Limb (tissue), 2 donors: Measurements from ENCODE around the gene ADORA1.

Experiments used
- DNase-seq, 2 donors: peaks; one replicate each; pipeline ENCODE4 v3.0.0-alpha.2; 2016; ENCODE audit errors: extremely low spot score in 2 of 2

ADORA1 gene

DNA sequence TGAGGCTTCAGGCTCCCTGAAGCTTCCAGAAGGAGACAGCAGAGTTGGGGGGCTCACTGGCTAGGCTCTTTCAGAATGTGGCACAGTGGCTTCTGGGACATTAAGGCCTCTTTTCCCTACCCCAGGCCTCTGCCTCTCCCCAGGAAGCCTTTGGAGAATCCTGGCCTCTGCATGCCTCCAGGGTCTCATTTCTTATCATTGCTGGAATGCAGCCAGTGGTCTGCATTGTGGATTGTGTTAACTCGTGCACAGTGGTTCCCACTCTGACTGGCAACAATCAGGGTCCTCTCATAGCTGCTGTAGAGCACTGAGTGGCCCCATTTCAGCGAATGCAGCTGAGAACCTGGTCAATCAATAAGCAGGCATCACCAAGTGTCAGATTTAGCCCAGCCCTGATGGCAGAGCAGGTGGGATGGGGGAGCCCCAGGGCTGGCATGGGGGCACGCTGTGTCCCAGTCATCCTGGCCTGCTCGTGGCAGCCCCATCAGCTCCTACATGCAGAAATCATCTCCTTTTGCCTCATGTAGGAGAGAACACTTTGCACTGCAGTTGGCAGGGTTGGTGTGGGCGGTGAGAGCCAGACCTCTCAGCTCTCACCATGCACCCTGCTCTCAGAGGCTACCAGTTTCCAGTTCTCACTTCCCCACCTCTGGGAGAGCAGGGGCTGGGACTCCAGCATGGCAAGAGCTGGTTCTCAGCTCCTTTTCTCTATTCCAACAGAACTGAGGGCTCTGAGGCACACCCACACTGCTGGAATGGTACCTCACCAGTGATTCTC, 13.4 kb downstream of the ADORA1 start:
- no peak for DNase-seq

DNA sequence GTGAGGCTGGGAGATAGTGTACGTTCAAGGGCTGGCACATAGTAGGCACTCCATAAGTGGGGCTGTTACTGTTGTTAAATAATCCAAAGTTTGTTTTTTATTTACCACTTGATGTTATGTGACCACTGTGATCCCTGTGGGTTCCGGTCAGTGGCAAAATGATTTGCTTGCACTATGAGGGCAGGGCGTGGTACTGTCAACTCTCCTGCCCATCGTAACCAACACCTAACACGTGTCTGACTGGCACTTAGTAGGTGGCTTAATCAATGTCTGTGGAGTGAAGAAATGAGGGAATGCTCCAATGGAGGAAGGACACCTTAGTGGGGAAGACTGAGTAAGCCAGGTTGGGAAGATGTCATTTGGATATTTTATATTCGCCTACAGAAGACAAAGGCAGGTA, 14.6 kb downstream of the ADORA1 start:
- no peak for DNase-seq

DNA sequence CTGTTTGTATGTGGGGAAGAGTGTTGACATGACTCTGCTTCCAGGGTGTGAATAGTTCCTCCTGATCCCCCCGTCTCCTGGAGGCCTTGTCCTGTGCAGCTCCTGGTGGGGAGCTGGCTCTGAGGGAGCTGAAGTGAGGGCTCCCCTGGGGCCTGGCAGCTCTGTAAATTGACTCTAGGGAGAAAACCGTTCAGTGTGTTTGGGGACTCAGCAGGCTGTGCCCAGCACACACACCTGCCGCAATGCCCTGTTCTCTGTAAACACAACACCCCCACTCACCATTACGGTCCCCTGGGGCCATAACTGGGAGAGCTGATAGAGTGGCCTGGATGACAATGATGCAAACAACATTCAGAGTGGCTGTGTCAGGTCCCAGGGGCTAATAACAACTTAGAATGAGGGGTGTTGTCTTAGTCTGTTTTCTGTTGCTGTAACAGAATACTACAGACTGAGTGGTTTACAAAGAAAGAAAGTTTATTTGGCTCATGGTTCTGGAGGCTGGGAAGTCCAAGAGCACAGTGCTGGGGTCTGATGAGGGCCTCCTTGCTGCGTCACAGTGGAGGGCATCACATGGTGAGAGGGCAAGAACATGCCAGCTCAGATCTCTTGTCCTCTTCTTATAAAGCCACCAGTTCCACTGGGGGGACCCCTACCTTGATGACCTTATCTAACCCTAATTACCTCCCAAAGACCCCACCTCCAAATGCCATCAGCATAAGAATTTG, 15.3 kb downstream of the ADORA1 start:
- no peak for DNase-seq

DNA sequence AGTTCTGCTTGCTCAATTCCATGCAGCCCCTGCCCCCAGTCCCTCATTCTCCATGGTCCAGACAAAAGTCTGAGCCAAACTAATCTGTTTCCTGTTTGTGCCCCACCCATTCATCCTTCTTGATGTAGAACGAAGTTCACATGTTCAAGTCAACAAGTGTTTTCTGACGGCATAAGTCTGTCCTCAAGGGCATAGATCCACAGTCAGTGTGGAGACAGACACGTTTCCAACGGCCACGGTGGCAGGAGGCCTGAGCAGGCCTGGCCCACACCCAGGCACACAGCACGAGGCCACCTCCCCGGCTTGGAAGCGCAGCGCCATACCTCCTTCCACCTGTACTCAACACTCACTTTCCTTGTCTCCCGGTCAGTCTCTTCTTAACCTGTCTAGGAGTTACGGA, 16.1 kb downstream of the ADORA1 start:
- DNase-seq = no peak

DNA sequence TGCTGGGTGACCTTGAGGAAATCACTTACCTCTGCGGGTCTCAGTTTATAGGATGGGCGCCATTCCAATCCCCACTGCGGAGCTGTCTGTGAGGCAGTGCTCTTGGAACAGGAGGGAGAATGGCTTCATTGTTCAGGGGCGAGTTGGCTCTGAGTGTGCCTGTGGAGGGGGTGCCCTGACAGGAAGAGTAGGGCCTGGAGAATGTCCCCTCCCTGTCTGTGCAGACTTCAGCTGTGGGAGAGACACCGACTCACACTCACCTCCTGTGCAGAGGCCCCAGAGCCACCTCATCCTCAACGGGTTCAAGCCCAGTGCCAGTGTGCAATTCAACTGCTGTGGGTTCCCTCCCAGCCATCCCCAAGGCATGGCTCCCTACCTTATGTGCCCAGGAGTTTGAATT, 17.1 kb downstream of the ADORA1 start:
- DNase-seq = no peak

DNA sequence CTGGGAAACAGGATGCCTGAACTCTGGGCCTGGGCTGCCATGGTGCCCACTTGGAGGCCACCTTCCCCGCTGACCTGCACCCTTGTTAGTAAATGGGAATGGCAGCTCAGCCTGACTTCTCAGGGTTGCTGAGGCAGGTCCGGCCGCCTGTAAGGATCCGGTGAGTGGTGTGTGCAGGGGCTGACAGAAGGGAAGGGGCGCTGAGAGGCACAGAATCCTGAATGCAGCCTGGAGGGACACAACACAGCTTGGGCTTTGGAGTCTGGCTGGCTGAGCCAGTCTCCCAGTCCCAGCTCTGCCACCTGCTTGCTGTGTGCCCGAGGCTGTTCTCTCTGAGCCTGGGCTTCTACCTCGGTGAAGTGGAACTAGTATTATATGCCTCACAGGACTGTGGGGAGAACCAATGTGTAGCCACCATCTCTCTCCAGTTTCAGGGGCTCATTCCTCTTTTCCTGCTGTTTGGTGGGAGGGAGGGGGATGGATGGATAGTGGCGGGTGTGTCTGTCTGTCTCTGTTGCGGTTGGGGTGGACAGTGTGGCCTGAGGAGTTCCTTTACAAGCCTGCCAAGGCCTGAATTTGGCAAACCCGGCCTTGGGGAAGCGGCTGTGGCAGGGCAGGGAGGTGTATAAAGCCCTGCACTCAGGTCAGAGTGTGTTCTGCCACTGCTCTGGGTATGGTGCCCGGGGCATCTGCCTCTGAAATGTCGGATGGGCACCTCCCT, 18.0 kb downstream of the ADORA1 start:
- DNase-seq = no peak

DNA sequence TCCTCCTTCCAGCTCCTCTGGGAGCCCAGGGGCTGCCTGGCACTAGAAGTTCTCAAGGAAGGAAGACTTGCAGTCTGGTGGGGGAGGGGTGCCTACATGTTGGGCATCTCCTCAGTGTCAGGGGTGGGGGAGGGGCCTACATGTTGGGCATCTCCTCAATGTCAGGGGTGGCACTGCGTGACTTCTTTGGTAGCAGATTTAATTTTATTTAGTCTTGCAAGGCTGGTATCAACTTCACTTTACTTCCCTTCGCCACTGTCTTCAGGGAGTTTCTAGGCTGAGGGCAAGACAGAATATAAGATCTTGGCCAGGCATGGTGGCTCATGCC, 18.5 kb downstream of the ADORA1 start:
- no peak for DNase-seq

DNA sequence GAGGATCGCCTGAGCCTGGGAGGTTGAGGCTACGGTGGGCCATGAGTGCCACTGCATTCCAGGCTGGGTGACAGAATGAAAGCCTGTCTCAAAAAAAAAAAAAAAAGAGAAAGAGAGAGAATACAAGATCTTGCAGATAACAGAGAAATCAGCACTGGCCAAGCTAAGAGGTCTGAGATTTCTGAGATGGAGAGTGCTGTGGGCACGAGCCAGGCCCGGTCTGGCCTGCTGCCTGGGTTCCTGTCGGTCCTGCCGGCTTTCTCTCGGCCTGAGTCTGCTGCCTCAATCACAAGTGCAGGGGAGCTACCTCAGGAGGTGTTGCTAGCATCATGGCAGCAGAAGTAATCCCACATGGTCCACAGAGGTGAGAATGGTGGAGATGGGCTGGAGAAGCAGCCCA, 19.0 kb downstream of the ADORA1 start:
- DNase-seq = no peak

DNA sequence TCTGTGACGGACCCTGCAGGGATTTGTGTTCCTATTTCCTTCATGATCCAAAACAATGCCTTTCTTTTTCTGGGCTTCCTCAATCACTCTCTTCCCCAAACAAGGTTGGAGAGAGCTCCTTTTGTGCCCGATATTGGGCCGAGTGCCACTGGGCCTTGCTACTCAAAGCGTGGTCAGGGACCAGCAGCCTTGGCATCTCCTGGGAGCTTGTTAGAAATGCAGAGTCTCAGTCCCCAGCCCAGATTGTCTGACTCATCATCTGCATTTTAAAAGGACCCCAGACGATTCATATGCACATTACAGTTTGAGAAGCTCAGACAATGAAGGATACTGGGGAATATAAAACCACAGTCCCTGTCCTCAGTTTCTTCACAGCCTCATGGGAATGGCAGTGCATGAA, 19.9 kb downstream of the ADORA1 start:
- no peak for DNase-seq

DNA sequence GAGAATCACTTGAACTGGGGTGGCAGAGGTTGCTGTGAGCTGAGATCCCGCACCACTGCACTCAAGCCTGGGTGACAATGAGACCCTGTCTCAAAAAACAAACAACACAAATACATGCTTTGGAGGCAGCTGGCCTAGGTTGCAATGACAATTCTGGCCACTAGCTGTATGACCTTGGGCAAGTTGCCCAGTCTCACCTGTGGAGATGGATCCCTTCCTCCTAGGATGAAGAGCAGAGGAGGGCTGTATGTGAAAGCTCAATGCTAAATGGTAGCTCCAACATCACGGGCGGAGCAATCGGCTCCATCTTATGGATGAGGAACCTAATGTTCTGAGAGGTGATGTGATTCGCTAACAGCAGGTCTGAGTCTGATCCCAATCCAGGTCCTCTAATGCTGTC, 20.6 kb downstream of the ADORA1 start:
- DNase-seq = no peak

DNA sequence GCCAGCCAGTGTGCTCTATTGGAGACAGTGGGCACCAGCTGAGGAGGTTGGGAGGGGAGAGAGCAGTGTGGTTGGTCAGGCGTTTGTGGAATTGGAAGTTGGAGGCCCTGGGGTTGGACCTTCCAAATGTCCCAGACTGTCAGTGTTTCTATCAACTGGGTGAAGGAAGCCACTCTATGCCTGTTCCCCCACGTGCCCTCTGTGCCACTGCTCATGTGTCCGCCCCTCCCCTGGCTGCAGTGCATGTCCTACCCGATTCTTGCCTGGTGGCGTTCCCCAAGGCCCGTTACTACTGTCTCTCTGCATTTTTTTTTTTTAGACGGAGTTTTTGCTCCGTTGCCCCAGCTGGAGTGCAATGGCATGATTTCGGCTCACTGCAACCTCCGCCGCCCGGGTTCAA, 21.1 kb downstream of the ADORA1 start:
- DNase-seq = no peak

DNA sequence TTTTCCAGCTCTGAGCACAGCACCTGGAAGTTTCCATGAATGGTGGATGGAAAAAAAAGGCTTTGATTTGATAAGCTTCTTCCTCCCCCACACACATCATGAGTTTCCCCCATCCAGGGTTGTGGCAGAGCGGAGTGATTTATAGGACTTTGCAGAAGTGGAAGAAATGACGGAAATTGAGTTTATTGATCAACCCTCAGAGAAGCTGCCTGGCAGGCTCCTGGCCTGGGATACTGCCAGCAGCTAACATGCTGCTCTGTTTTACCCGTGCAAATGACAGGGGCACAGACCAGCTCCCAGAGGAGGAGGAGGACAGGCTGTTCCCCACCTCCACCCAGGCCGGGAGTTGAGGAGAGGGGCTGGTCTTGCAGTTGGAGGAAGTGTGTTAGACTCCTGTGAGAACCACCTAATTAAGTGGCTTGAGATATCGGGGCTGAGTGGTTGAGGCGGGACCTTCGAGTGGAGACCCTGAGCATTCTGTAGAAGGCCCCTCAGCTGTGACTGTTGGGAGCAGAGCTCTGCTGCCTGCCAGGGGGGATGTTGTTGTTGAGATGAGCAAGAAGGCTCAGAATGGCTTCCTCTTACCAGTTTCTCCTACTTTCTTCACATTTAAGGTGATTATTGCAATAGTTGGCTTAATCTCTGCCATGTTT, 21.8 kb downstream of the ADORA1 start:
- DNase-seq = no peak

DNA sequence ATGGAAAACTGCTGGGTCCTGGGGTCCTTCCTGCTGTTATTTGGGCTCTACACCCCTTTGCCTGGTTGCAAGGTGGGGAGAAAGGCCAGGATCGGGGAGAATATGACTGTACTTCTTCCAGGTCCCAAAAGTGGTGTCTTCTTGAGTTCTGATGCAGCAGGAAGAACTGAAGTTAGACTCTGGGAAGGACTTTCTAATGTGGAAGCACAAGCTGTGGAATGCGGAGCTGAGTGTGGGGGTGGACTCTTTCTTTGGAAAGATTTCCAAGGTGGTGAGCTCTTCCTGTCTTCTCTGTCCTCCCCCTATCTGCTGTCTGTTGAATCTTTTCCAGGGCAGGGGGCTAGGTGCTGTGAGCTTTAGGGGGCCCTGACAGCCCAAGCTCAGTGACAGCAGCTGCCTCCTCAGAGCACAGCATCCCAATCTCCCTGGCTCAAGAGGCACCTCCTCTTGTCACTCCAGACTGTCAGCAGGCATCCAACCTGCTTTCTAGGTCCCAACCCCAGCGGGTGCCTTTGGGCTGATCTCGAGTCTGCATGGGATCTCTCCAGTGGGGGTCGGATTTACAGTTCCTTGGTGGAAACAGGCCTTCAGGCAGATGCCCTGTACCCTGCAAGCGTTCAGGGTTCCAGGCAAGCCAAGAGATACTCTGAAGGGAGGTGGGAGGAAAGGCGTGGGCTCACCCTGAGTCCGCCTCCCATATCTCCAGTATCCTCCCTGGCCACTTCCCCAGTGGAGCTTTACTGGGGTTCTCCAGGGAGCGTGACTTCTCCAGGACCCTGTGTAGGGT, 23.2 kb downstream of the ADORA1 start:
- DNase-seq = no peak

DNA sequence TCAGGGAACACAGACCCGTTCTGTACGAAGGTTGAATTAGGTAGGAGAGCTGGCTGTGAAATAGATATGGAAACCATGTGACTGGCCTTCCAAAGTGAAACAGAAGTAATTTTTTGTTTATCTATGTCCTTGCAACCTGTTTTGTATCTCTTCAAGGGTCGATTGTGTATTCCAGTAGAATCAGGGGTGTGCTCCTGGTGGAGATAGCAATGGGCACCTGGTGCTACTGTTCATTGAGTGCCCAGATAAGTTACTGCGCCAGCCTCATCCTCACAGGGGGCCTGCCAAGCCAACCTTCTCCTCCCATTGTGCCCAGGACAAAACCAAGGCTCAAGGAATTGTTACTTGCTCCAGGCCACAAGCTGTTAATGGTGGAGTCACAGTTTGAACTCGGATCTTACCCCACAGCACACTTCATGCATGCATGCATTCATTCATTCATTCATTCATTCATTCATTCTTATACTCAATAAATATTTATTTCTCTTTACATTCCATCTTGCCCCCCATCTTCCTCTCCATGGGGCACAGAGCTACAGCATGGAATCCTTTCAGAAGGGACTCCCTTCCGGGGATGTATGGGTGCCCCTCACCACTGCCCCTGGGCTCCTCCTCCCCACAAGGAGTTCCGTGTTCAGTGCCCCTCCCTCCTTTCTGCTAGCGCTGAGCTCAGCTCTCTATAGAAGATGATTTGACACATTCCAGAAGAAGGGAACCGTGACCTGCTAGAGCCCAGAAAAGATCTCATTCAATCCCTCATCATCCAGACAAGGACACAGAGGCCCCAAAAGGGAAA, 24.0 kb downstream of the ADORA1 start:
- DNase-seq = no peak

DNA sequence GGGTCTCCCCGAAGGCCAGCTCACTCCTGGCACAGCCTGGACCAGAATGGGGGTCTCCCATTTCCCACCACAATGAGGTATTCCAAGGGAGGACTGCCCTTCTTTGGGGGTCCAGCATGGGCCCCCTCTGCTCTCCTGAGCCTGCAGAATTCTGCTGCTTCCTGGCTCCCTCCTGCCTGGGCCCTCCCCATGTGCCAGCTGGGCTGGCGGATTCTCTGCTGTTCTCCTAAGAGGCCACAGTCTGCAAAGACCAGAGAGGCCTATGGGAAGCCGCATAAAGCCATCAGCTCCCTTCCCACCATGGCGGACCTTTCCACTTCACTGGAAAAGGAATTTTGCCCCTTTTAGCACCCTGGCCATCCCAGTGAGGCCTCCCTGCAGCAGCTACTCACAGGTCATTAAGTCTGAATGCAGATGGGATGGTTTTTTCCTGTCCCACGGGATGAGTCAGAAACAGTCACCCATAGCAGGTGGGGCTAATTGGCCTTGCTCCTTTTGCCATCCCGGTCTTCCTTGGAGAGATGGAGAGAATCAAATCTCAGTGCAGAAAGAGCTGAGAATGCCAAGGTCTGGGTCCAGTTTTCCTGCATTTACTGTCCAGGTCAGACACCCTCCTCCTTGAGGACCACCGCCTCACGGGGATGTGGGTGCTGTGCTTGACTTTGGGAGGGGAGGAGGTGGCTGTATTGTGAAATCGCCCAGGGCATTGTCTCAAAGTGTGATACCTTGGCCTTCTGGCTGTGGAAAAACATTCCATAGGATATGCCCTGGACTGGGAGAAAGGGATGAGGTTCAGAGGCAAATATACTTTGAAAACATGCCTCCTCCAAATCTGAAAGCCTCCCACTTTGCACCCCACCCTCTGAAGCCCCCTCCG, 24.9 kb downstream of the ADORA1 start:
- no peak for DNase-seq

DNA sequence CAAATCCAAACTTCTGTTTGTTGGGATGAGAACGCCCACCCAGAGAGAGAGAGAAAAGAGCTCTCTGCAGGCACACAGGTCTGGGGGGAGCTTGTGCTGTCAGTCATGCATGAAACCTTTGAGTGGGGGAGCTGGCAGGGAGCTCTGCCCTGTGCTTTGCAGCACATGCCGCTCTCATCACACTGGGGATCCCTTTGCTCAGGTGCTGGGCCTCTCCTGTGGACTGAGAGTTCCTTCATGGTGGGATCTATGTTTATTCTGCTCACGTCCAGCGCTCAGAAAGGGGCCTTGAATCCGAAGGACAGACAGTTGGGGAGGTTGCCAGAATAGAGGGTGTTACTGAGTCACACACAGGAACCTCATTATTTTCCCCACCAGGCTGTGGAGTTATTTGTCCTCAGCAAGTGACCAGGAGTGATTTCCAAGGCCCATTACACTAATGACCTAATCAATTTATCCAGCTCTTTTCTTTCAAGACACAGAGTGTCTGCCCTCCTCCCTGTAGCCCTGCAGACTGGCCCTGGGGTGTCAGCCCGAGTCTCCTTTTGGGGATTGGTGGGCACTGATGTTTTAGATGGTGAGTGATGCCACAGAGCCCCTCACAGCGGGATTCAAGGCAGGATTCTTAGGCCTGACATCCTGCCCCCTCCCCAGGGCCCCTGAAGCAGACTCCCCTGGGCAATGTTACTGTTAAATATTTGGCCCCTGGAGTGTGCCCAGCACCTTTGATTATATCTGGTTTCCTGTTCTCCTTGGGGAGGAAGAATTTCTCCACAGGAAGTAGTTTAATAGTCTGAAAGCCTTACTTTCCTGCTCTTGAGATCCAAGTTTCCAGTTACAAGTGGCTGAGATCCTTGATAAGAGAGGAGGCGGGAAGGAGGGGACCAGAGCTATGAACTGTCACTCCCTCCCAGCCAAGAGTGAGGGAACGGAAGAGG, 25.8 kb downstream of the ADORA1 start:
- no peak for DNase-seq

DNA sequence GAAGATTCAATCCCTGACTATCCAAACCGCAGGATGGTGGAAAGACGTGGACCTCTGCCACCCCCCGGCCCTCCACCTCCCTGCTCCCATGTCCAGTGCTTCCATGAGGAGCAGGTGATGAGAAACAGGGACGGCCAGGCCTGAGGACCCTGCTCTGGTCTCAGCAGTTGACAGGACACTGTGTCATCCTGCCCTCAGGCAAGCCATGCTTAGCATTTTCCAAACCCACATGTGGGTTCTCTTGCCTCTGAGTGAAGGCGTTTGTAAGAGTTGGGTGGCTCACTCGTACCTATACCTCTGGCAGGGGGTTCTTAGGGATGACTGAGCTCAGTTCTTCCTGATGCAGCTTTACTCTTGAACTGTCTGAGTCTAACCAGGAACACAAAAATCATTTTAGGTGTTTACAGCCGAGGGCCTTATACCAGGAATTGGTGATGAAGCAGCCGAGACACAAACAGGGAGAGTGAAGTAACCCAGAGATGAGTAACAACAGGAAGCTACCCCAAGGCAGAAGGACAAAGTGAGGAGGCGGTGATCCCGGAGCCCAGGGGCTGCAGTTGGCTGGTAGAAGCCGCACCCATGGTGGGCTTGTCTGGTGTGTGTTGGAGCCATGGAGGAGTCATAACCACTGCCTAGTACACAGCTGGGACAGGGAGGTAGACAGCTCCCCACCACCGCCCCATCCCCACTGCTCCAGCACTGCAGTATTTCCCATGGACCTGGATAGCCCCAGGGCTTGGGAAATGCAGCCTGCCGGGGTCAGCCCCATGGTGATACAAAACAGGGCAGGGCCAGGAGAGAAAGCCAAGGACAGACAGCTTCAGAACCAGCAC, 26.7 kb downstream of the ADORA1 start:
- DNase-seq = no peak

DNA sequence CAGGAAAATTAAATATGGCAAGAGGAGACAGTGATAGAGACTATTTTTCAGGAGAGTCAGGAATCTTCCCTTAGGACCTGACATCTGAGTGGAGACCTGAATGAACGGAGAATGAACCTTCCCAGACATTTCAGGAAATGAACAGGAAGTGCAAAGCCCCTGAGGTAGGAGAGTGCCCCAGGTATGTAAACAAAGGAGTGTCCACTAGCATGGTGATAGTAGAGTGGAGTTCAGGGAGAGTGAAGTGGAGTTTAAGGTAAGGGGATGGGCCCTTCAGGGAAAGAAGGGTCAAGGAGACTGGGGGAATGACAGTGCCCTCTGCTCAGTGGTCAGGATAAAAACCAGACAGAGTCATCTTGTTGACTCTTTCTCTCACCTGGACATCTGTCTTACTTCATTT, 28.8 kb downstream of the ADORA1 start:
- no peak for DNase-seq
